Stimulated activated CD8-positive, alpha-beta memory T cell treated with anti-CD3 and anti-CD28 coated beads, Interleukin-2, amount 100 ng/mL, for 48 hours (primary cell): ENCODE results near the gene RERG.
"Not testable (repeated sequence)": the region's sequence is repeated elsewhere in the genome, so short reads cannot be mapped to it uniquely, and the experiment has no call there.

Source experiments
- DNase-seq, 2 donors: peaks; one replicate each; pipeline ENCODE4 v3.0.0-alpha.2; 2020; ENCODE audit warnings: low read depth in 2 of 2

The RERG gene

DNA sequence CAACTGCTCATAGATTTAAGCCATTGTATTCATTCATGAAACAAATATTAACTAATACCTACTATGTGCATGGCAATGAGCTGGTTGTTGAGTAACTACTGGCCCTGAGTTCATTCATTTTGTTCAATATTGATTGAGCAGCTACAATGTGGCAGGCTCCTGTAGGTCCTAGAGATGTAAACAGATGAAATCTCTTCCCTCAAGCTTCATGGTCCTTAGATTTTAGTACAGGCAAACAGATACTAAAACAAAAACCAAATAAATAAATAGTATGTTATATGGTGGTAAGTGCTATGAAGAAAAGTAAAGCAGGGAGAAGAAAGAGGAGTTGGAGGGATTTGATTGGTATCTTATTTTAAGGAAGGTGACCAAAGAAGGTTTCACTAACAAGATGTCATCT, 77.8 kb downstream of the RERG start:
- no peak for DNase-seq

- DNase-seq = no peak
Measured at GRCh38 chr12:15142711-15143110, 78.5 kb downstream of the RERG start.

DNA sequence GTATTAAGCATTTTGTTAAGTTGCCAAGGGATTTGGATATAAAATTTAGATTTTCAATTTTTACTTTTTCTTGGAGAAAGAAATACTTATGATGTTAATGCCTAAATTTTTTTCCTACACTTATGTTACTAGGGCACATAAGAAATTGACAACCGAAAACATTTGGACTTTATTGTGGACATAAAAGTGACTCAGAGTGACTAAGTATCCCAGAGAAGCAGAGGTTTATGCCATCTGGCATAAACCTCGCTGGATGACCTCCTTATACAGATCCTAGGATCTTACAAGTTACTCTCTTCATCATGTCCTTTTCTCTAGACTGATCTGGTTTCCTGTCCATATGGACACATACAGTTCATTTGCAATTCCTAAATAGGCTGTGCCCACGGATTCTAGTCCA, 89.8 kb downstream of the RERG start:
- no peak for DNase-seq

DNA sequence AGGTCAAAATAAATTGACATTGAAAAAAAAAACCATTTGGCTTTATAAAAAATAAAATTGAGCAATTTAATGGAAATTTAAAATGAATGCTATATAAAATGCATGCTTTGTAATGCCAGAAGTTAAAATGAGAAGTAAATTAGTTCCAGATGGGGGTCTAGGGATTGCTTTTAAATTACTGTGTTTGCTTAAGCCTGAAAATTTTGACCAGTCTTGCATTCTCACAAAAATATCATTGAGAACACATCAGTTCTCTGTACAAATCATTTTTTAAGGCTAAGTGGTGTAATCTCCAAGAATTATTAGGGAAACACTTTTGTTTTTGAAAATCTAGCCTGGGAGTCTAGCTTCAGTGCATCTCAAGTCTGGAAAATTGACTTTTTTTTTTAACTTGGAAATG, 90.7 kb downstream of the RERG start:
- DNase-seq = no peak

GRCh38 chr12:15123401-15123800, 97.8 kb downstream of the RERG start:
- no peak for DNase-seq

GRCh38 chr12:15122344-15122743, 98.9 kb downstream of the RERG start:
- no peak for DNase-seq

GRCh38 chr12:15118955-15119354, 102.3 kb downstream of the RERG start:
- DNase-seq = no peak

DNA sequence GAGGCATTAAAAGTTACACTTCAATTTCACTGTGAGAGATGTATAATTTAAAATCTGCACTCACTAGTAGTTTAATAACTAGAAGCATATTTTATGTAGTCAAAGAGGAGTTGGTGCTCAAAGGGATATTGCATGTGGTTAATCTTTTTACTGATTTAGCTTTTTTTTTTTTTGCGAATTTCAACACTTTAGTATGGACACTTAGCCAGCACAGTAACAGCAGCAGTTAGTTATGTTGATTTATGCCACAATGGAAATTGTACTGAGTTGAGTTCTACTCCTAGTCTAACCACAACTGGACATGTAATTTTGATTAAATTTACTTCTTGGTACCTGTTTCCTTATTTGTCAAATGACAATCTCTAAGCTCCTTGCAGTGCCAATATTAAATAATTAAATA, 104.2 kb downstream of the RERG start:
- DNase-seq = no peak

DNA sequence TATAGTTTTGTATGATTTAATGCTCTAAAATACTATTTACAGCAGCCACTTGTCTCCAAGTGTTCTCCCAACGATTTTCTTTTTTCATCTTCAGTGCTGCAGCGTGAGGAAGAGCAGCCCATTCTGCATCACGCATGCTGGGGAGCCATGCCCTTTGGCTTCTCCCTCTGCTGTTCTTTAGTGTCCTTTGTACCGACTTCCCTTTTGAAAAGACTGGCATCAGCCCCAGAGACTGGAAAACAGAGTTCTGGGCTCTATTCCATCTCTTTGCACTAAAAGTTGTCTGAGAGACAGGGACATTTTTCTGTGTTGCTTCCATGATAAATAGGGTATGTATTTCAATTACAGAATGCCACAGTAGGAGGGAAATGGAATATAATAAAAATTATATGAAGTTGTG, 105.1 kb downstream of the RERG start:
- DNase-seq = no peak

DNA sequence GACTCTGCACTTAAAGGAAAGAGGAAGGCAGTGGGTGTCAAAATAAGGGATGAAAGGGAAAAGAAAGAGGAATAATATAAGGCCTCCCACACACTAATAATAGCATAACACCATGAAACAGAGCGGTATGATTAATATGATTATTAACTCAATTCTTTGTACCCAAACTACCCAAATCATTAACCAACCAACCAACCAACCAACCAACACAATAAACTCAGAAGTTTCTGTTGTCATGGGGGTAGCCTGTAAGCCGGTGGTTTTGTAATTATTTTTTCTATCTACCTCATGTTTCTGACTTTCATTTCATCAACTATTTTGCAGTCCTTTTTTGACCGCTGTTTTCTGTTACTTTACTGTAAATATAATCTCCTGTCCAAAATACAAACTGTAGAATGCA, 105.8 kb downstream of the RERG start:
- DNase-seq = no peak

DNA sequence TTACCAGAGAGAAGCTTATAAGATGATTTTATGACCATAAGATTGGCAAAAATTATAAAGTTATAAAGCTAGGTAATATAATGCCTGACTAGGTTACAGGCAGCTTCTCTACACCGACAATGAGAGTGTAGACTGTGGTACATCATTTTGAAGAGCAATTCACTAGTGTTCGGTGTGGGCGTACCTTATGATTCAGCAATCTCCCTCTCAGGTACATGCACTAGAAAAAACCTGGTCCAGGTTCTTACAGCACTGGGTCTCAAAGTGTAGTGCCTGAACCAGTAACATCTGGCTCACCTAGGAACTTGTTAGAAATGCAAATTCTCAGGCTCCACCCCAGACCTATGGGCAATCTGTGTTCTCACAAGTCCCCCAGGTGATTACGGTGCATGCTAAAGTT, 106.7 kb downstream of the RERG start:
- no peak for DNase-seq

GRCh38 chr12:15092826-15093225, 128.4 kb downstream of the RERG start:
- no peak for DNase-seq

- no peak for DNase-seq
Measured at GRCh38 chr12:15090441-15090840, 130.8 kb downstream of the RERG start.

DNA sequence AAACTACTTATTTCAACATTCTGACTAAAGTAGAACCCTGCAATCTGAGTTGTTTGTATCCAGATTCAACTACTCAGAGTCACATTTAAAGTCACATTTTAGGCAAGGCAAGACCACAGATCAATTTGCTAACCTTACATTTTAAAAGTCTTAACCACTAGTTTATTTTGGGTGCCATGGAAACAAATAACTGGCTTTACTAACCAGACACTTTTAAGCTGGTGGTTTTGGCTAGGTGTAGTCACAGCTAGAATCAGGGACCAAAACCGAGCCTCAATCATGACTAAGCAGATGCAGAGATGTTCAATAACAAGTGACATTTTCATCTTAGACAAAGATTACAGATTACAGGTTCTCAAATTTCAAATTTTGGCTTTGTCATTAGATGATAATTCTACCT, 133.1 kb downstream of the RERG start:
- DNase-seq = no peak

DNA sequence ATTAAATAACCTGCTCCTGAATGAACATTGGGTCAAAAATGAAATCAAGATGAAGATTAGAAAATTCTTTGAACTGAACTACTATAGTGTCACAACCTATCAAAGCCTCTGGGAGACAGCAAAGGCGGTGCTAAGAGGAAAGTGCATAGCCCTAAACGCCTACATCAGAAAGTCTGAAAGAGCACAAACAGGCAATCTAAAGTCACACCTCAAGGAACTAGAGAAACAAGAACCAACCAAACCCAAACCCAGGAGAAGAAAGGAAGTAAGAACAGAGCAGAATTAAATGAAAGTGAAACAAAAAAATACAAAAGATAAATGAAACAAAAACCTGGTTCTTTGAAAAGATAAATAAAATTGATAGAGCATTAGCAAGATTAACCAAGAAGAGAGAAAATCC, 143.5 kb downstream of the RERG start:
- not testable (repeated sequence) for DNase-seq

DNA sequence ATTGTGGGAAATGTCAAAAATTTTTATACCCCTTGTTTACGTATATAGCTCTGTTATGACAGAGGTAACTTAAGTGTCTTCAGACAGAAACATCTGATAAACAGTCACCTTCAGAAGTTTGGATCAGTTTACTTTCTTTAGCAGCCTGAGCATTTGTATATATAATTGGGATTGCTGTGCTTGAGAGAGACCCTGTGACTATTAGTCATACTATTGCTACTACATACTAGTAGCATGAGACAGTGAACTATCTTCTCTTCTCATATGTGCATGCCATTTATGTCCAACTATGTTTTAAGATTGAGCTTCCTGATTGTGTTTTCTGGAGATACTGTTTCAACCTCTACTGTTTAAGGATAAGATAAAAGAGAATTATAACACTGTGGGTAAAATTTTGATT, 146.9 kb downstream of the RERG start:
- no peak for DNase-seq

DNA sequence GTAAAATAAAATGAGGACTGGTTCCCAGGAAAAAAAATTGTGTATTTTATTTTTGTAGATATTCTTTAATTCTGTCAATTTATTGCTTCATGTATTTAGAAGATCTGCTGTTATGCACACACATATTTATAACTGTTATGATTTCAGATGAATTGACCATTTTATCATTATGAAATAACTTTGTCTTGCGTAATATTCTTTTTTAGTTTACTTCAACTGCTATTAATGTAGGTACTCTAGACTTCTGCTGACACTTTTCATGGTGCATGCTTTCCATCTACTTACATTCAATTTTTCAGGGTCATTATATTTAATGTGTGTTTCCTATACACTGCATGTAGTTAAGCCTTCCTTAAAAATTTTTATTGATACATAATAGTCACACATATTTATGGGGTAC, 162.1 kb downstream of the RERG start:
- no peak for DNase-seq
